Glomerular visceral epithelial cell (primary cell): Measurements from ENCODE around the gene HNRNPF.
"Not testable (repeated sequence)": the region's sequence is repeated elsewhere in the genome, so short reads cannot be mapped to it uniquely, and the experiment has no call there.

ENCODE experiments used
- DNase-seq: peaks from one replicate; pipeline ENCODE4 v3.0.0-alpha.2; 2016; ENCODE audit errors: extremely low spot score

The HNRNPF gene, protein sequence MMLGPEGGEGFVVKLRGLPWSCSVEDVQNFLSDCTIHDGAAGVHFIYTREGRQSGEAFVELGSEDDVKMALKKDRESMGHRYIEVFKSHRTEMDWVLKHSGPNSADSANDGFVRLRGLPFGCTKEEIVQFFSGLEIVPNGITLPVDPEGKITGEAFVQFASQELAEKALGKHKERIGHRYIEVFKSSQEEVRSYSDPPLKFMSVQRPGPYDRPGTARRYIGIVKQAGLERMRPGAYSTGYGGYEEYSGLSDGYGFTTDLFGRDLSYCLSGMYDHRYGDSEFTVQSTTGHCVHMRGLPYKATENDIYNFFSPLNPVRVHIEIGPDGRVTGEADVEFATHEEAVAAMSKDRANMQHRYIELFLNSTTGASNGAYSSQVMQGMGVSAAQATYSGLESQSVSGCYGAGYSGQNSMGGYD

DNA sequence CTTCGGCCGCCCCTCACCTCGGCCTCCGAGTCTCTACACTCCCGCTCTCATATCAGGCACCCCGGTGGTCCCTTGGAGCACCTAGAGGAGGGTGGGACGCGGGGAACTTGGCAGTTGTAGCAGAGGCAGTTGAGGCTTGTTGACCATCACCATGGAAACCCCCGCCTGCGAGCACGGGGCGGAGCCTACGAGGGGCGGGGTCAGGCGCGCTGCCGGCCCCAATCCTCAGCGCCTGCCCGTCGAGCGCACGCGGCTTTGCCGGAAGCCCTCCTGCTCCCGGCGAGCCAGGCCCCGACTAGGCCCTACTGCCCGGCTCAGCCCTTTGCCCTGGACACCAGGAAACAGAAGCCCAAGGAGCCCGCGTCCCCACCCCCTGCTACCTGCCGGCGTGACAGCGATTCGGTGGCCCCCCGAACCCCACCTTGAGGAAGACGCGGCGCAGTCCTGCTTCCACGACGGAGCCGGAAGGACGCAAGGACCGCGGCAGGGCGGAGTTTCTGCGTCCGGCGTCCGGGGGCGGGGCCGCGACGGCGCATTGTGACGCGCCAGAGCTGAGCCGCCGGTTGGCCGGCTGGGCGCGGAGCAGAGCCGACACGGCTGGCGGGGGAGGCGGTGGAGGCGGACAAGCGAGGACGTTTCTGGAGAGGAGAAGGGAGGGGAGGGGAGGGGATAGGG is at the start of gene HNRNPF:
Gene HNRNPF (minus strand): TSS at position 477 of the 675 bp plus-strand sequence. CDS start 21,302 bp downstream, outside the sequence.
- peak; percentile 97 for DNase-seq

GRCh38 chr10:43458227-43458626 is 49.2 kb upstream of the HNRNPF start:
- DNase-seq = no peak

- not testable (repeated sequence) for DNase-seq
Observed at GRCh38 chr10:43456561-43456960, 47.6 kb upstream of the HNRNPF start.

- DNase-seq = not testable (repeated sequence)
Observed at GRCh38 chr10:43454025-43454424, 45.0 kb upstream of the HNRNPF start.

GRCh38 chr10:43453266-43453831 is 44.4 kb upstream of the HNRNPF start:
- no peak for DNase-seq

DNA sequence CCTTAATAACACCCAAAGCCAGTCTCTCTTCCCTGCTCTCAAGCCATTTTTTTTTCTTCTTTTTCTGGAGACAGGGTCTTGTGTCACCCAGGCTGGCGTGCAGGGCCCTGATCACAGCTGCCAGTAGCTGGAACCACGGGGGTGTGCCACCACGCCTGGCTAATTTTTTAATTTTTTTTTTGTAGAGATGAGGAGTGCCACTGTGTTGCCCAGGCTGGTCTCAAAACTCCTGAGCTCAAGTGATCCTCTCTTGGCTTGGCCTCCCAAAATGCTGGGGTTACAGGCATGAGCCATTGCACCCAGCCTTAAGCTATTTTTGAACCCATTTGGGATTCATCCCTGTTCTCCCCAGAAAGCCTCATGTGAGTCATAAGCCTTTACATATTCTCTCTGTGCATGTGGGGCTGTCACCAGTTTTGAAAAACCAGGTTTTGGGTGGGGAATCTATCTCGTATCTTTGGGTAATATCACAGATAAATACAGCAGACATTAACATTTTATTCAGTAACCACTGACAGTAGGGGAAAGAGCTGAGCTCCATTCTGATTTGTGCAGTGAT is 43.4 kb upstream of the HNRNPF start:
- no peak for DNase-seq

DNA sequence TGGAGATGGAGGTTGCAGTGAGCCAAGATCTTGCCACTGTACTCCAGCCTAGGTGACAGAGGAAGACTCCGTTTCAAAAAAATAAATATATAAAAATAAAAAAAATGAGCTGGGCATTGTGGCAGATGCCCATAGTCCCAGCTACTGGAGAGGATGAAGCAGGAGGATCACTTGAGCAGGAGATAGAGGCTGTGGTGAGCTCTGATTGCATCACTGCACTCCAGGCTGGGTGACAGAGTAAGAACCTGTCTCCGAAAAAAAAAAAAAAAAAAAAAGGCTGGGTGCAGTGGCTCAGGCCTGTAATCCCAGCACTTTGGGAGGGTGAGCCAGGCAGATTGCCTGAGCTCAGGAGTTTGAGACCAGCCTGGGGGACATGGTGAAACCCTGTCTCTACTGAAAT is 39.8 kb upstream of the HNRNPF start:
- DNase-seq = no peak

DNA sequence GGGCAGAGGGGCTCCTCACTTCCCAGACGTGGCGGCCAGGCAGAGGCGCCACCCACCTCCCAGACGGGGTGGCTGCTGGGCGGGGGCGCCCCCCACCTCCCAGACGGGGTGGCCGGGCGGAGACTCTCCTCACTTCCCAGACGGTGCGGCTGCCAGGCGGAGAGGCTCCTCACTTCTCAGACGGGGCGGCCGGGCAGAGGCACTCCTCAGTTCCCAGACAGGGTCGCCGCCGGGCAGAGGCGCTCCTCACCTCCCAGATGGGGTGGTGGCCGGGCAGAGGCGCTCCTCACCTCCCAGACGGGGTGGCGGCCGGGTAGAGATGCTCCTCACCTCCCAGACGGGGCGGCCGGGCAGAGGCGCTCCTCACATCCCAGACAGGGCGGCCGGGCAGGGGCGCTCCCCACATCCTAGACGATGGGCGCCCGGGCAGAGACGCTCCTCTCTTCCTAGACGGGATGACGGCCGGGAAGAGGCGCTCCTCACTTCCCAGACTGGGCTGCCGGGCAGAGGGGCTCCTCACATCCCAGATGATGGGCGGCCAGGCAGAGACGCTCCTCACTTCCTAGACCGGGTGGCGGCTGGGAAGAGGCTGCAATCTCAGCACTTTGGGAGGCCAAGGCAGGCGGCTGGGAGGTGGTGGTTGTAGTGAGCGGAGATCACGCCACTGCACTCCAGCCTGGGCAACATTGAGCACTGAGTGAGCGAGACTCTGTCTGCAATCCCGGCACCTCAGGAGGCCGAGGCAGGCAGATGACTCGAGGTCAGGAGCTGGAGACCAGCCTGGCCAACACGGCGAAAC is 37.4 kb upstream of the HNRNPF start:
- not testable (repeated sequence) for DNase-seq

GRCh38 chr10:43444897-43445466 is 36.0 kb upstream of the HNRNPF start:
- DNase-seq = no peak

- no peak for DNase-seq
Observed at GRCh38 chr10:43444323-43444722, 35.3 kb upstream of the HNRNPF start.

GRCh38 chr10:43440463-43441134 is 31.6 kb upstream of the HNRNPF start:
- no peak for DNase-seq

DNA sequence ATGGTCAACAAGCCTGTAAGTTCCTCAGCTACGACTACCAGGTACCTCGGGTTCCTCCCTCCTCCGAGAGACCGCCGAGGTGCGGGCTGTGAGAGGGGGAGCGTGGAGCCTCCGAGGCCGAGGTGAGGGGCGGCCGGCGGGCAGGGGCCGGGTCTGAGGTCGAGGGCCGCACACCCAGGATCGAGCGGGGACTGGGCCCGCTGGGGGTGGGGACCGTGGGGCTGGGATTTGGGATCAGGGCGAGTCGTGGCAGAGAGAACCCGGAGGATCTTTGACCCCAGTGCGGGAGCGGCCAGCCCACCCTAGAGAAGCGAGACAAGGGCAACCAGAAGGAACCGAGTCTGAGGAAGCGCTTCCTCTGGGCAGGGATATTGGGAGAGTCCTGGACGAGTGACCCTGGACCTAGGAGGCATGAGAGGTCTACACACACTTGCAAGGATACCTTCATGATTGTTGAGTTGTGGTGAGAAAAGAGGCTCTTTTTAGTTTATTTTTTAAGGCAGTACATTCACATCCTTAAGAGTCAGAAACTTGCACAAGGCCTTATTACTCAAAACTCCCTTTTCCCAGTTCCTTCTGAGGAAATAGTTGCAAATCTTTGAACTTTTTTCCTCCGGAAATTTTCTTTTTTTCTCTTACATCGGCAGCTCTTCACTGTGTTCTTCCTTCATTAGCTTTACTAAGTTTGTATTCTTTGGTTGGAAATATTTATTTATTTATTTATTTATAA is 28.3 kb upstream of the HNRNPF start:
- no peak for DNase-seq

DNA sequence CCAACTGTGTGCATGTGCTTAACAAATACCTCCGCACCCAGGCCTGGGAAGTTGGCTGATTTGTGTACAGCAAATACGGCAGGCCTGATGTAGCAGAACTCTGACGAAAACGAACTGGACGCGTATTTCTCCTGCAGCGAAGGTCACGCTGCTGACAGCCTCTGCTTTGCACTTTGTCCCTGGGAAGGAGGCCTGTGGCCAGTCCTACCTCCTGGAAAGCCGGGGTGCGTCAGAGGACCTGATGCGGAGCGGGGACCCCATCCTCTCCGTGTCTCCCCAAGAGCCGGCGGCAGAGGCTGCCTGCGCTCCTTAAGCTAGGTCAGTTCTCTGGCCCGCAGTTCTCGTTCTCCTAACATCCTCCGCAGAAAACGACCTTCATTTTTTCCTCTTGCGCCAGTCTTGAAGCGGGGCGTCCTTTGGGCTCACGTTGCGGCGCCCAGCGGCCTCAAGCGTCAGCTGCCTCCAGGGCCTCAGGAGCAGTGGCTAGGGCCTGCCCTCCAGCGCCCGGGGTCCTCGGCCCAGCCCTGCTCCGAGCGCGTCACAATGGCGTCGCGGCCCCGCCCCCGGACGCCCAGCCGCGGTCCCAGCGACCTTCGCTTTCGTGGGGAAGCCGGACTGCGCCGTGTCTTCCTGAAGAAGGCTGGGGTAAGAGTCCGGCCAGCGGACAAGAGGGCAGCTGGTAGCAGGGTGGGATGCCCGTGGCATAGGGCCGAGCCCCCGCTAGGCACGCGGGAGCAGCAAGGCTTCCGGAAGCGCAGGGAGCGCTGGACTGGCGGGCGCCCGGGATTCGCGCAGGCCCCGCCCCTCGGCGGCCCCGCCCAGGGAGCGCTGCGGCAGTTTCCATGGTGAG is 27.5 kb upstream of the HNRNPF start, which contains the start of gene ZNF487:
Gene ZNF487 (plus strand): TSS at position 821 of the 850 bp plus-strand sequence. CDS start 38,703 bp downstream, outside the sequence.
- DNase-seq = peak; percentile 90

DNA sequence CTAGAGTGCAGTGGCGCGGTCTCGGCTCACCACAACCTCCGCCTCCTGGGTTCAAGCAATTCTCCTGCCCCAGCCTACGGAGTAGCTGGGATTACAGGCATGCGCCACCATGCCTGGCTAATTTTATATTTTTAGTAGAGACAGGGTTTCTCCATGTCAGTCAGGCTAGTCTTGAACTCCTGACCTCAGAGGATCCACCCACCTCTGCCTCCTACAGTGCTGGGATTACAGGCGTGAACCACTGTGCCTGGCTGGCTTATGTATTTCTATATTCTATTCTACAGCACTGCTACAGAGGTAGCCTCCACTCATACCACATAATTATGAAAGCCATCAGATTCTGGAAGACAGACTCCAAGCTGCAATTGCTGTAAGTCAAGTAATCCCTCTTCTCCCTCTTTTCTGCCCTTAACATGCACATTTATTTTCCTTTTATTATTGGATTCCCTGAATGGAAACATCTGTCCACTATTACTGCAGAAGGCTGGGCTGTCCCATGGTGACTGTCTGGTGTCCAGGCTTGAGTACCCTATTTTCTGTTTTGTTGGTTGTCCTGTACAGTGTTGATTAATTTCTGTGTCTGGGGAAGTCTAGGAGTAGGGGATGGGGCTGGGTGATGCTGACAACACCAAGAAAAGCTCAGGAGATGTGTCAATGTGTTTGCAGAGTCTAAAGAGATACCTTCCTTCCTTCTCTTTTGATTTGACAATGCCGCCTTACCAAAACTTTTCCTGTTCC is 22.1 kb upstream of the HNRNPF start:
- no peak for DNase-seq

- DNase-seq = peak; percentile 23
Observed at GRCh38 chr10:43427166-43427825, 18.3 kb upstream of the HNRNPF start.

- DNase-seq = not testable (repeated sequence)
Observed at GRCh38 chr10:43426476-43426875, 17.5 kb upstream of the HNRNPF start.

DNA sequence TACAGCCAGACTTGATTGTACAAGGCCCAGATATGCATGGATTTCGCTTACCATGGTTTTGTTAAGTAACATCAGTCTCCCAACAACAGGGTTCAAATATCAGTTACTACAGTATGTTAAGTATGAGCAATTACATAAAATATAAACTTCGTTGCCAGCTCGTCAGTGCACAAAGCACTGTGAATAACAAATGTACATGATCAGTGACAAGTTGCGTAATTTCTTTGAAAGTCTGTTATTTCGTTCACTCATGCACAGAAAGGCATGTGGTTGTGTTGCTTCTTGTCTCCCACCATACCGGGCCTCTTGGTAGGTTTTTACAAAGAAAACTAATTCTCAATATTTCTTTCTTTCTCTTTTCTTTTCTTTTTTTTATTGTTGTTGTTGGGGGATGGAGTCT is 15.4 kb upstream of the HNRNPF start:
- DNase-seq = no peak

DNA sequence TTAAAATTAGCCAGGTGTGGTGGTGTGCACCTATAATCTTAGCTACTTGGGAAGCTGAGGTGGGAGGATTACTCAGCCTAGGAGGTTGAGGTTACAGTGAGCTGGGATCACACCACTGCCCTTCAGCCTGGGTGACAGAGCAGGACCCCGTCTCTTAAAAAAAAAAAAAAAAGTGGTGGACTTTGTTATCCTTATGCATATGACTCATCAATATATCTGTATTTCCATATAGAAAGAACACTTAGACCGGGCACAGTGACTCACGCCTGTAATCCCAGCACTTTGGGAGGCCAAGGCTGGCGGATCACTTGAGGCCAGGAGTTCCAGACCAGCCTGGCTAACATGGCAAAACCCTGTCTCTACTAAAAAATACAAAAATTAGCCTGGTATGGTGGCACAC is 13.0 kb upstream of the HNRNPF start:
- DNase-seq = not testable (repeated sequence)
